ENCODE data around the gene LGALS4.
"Not testable (repeated sequence)": the region's sequence is repeated elsewhere in the genome, so short reads cannot be mapped to it uniquely, and the experiment has no call there.

The LGALS4 gene

DNA sequence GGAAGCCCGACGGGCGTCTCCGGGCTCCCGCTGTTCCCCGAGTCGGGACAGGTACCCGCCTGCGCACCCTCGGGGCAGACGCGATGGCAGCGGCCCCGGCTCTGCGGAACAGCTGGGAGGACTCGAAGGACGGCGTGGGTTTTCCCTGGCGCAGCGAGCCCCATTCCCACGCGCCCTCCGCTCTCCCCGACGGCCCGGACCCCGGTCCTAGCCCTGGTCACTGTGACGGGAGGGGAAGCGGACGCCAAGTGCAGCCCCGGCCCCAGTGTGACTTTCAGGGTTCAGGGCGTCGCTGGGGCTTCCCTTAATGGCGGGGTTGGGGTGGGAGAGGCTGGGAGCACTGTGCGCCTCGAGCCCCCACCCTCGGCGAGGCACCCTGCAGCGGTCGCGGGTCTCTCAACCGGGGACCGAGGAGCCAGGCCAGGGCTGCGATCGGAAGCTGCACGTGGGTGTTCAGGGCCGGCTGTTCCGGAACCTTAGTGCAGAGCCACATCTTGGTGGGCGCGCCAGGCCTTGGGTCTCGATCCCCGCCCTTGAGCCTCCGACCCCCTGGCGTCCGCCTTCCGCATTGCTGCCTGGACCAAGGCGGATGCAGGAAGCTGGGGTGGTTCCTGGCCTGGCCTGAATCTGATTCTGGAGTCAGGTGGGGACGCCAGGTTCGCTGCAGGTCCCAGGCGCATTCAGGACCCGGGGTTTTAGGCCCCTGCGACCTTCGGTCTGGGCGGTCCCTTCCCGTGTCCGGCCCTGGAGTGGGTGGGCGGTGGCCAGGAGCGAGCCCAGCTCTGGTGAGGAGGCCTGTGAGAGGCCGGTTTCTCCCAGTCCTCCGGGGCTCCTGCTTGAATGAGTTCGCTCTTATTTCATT is 20.3 kb downstream of the LGALS4 start:
- Histone ChIP-seq H3K4me1 (ENCODE audit: control insufficient read depth, insufficient read depth, low read length) (no peaks in the 10 kb centered on the region), H3K36me3 (ENCODE audit: control insufficient read depth in 2 of 2, insufficient read depth in 2 of 2, low read length in 2 of 2) (no peaks in the 10 kb centered on the region), H3K27me3 (ENCODE audit: control insufficient read depth in 1 of 2, insufficient read depth in 2 of 2, low read length in 2 of 2) (no peaks in the 10 kb centered on the region), H3K9ac (ENCODE audit: low read length in 2 of 2) (no peak overlapping the region), H3K27ac (ENCODE audit: low read length) (no peak overlapping the region), H3K9me3 (ENCODE audit: control insufficient read depth in 2 of 2, low read length in 2 of 2) (no peaks in the 10 kb centered on the region), H3K4me3 (ENCODE audit: low read length in 2 of 2) (no peak overlapping the region)

DNA sequence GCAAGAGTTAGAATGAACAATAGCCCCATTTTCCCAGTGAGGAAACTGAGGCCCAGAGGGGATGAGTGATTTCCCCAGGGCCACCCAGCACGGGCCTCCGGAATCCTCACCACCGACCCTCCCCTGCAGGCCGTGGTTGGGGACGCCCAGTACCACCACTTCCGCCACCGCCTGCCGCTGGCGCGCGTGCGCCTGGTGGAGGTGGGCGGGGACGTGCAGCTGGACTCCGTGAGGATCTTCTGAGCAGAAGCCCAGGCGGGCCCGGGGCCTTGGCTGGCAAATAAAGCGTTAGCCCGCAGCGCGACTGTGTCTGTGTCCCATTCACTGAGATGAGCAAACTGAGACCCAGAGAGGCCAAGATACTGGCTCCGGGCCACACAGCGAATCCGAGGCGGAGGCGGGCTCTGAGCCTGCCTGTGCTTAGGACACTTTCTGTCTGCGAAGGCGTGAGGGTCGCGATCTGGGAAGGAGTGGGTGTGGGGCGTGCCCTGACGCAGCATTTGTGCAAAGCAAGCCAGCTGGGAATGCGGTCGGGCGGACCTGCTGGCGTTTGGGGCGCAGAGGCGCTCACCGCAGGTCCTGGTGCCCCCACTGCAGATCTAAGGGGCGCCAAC is 21.2 kb downstream of the LGALS4 start:
- H3K4me3 ChIP-seq (ENCODE audit: low read length in 2 of 2); H3K4me1 ChIP-seq (ENCODE audit: control insufficient read depth, insufficient read depth, low read length); H3K27me3 ChIP-seq (ENCODE audit: control insufficient read depth in 1 of 2, insufficient read depth in 2 of 2, low read length in 2 of 2); H3K9me3 ChIP-seq (ENCODE audit: control insufficient read depth in 2 of 2, low read length in 2 of 2); H3K9ac ChIP-seq (ENCODE audit: low read length in 2 of 2); H3K36me3 ChIP-seq (ENCODE audit: control insufficient read depth in 2 of 2, insufficient read depth in 2 of 2, low read length in 2 of 2); H3K27ac ChIP-seq (ENCODE audit: low read length): not testable (repeated sequence)

DNA sequence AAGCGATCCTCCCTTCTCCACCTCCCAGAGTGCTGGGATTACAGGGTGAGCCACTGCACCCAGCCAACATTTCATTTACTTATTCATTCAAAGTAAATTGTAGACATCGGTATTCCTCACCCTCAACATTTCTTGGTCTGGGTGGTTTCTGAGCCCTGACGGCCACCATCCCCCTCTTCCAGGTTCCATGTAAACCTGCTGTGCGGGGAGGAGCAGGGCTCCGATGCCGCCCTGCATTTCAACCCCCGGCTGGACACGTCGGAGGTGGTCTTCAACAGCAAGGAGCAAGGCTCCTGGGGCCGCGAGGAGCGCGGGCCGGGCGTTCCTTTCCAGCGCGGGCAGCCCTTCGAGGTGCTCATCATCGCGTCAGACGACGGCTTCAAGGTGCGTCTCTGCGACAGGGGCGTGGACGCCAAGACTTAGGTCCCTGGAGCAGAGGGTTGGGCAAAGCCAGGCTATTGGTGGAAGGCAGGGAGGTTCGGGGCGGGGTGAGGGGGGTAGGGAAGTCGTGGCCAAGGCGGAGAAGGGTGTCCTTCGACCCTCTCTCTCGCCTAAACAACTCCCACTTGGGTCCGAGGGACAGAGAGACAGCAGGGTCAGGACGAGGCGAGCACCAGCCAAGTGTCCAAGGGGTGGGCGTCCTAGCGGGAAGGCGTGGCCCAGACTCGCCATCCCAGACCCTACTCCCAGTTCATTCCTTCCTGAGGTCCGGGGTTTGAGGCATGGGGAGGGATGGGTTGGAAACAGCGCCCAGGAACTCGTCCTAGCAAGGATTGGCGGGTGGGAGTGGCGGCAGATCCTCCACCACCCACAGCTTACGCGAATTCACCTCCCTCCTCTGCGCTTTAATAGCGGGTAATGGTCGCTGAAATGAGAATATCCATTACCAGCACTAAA is 22.0 kb downstream of the LGALS4 start:
- not testable (repeated sequence) for H3K36me3 ChIP-seq (ENCODE audit: control insufficient read depth in 2 of 2, insufficient read depth in 2 of 2, low read length in 2 of 2); H3K27me3 ChIP-seq (ENCODE audit: control insufficient read depth in 1 of 2, insufficient read depth in 2 of 2, low read length in 2 of 2); H3K4me3 ChIP-seq (ENCODE audit: low read length in 2 of 2); H3K4me1 ChIP-seq (ENCODE audit: control insufficient read depth, insufficient read depth, low read length); H3K9me3 ChIP-seq (ENCODE audit: control insufficient read depth in 2 of 2, low read length in 2 of 2); H3K27ac ChIP-seq (ENCODE audit: low read length); H3K9ac ChIP-seq (ENCODE audit: low read length in 2 of 2)

DNA sequence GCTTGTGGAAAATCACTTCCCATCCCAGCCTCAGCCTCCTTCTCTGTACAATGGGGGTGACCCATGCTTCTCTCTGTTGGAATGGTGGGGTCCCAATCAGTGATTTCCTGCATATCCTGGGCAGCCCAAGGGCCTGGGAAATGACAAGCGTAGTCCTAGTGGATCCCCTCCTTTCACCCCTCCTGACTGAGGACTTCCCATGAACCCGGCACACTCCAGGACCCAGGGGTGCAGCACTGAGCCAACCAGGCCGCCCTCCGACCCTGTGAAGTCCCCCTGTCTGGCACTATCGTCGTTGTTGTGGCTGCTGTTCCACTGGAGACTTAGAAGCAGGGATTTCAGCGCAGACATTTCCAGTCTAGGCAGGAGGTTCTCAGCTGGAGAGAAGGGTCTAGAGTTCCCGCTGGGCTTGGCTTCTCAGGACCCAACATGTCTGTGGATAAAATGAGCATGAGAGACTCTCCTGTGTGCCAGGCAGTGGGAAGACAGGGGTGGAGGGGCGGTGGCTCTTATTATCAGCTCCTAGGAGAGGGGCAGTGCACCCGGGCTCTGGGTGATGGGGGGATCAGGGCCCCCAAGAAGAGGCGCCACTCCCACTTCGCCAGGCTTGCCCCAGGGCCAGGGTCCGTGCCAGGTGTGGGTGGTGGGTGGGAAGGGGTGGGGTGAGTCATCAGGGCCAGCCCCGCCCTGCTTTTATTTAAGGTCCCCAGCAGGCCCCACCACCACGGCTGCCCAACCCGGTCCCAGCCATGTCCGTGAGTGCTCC is 24.1 kb downstream of the LGALS4 start, which contains the start of gene LGALS7B:
LGALS7B (plus strand) TSS at position 723 of the 766 bp plus-strand sequence; CDS start at position 750, 27 bp downstream.
- H3K4me3 ChIP-seq (ENCODE audit: low read length in 2 of 2): no peak within 1 kb of the TSS
- no peaks in the 10 kb centered on the region for H3K27me3 ChIP-seq (ENCODE audit: control insufficient read depth in 1 of 2, insufficient read depth in 2 of 2, low read length in 2 of 2)
- no peak within 1 kb of the TSS for H3K27ac ChIP-seq (ENCODE audit: low read length)
- H3K4me1 ChIP-seq (ENCODE audit: control insufficient read depth, insufficient read depth, low read length): no peaks in the 10 kb centered on the region
- no peak within 1 kb of the TSS for H3K9ac ChIP-seq (ENCODE audit: low read length in 2 of 2)
- H3K36me3 ChIP-seq (ENCODE audit: control insufficient read depth in 2 of 2, insufficient read depth in 2 of 2, low read length in 2 of 2): no peaks in the 10 kb centered on the region
- no peaks in the 10 kb centered on the region for H3K9me3 ChIP-seq (ENCODE audit: control insufficient read depth in 2 of 2, low read length in 2 of 2)

DNA sequence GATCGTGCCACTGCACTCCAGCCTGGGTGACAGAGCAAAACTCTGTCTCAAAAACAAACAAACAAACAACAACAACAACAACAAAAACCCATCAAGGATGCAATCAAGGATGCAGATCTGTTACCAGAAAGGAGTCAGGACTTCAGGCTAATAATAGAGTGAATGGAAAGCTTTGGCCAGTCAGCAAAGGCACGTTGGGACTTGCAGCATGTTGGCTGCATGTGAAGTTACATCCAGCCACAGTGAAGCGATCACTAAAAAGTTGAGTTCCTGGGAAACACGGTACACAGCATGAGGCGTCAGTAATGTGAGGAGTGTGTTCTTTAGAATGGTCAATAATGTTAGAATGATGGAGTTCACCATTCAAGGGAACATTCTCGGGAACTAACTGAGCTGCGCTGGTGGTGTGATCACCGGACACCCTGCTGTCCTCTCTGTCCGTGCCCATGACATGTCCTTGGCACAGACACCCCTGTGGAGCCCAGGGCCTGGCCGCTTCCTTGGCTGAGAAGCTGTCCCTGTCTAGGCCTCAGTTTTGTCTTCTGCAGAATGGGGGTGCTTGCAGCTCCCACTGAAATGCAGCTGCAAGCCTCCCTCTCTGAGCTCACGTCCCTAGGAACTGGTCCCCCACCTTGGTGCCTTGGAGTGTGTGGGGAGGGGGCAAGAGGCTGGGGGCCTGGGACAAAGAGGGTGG is 26.0 kb downstream of the LGALS4 start:
- H3K27me3 ChIP-seq (ENCODE audit: control insufficient read depth in 1 of 2, insufficient read depth in 2 of 2, low read length in 2 of 2): no peaks in the 10 kb centered on the region
- H3K27ac ChIP-seq (ENCODE audit: low read length): no peak overlapping the region
- no peaks in the 10 kb centered on the region for H3K9me3 ChIP-seq (ENCODE audit: control insufficient read depth in 2 of 2, low read length in 2 of 2)
- H3K9ac ChIP-seq (ENCODE audit: low read length in 2 of 2): no peak overlapping the region
- no peaks in the 10 kb centered on the region for H3K4me1 ChIP-seq (ENCODE audit: control insufficient read depth, insufficient read depth, low read length)
- no peaks in the 10 kb centered on the region for H3K36me3 ChIP-seq (ENCODE audit: control insufficient read depth in 2 of 2, insufficient read depth in 2 of 2, low read length in 2 of 2)
- H3K4me3 ChIP-seq (ENCODE audit: low read length in 2 of 2): no peak overlapping the region

DNA sequence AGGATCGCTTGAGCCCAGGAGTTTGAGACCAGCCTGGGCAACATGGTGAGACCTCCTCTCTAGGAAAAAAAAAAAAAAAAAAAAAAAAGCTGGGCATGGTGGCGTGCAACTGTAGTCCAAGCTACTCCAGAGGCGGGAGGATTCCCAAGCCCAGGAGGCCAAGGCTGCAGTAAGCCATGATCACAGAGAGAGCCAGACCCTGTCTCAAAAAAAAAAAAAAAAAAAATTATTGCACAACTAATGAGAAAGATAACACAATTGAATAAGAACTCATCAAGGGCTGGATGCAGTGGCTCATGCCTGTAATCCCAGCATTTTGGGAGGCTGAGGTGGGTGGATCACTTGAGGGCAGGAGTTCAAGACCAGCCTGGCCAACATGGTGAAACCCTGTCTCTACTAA is 26.7 kb downstream of the LGALS4 start:
- H3K9me3 ChIP-seq (ENCODE audit: control insufficient read depth in 2 of 2, low read length in 2 of 2); H3K27me3 ChIP-seq (ENCODE audit: control insufficient read depth in 1 of 2, insufficient read depth in 2 of 2, low read length in 2 of 2); H3K9ac ChIP-seq (ENCODE audit: low read length in 2 of 2); H3K4me3 ChIP-seq (ENCODE audit: low read length in 2 of 2); H3K36me3 ChIP-seq (ENCODE audit: control insufficient read depth in 2 of 2, insufficient read depth in 2 of 2, low read length in 2 of 2); H3K27ac ChIP-seq (ENCODE audit: low read length); H3K4me1 ChIP-seq (ENCODE audit: control insufficient read depth, insufficient read depth, low read length): not testable (repeated sequence)

DNA sequence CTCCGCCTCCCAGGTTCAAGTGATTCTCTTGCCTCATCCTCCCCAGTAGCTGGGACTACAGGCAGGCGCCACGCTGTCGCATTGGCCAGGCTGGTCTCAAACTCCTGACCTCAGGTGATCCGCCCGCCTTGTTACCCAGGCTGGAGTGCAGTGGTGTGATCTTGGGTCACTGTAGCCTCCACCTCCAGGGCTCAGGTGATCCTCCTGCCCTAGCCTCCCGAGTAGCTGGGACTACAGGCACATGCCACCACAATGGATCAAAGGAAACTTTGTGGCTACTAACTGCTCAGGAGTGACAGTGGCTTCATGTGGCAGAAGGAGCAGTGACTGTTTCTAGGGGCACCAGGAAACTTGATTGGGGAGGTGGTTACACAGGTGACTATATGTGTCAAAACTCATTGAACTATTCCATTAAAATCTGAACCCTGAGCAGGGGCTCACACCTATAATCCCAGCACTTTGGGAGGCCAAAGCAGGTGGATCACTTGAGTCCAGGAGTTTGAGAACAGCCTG is 27.5 kb downstream of the LGALS4 start:
- H3K36me3 ChIP-seq (ENCODE audit: control insufficient read depth in 2 of 2, insufficient read depth in 2 of 2, low read length in 2 of 2): no peaks in the 10 kb centered on the region
- no peak overlapping the region for H3K4me3 ChIP-seq (ENCODE audit: low read length in 2 of 2)
- no peak overlapping the region for H3K9ac ChIP-seq (ENCODE audit: low read length in 2 of 2)
- H3K4me1 ChIP-seq (ENCODE audit: control insufficient read depth, insufficient read depth, low read length): no peaks in the 10 kb centered on the region
- H3K9me3 ChIP-seq (ENCODE audit: control insufficient read depth in 2 of 2, low read length in 2 of 2): no peaks in the 10 kb centered on the region
- H3K27me3 ChIP-seq (ENCODE audit: control insufficient read depth in 1 of 2, insufficient read depth in 2 of 2, low read length in 2 of 2): peaks cover 0 to 4% of the 10 kb centered on the region in 2 donors
- no peak overlapping the region for H3K27ac ChIP-seq (ENCODE audit: low read length)

DNA sequence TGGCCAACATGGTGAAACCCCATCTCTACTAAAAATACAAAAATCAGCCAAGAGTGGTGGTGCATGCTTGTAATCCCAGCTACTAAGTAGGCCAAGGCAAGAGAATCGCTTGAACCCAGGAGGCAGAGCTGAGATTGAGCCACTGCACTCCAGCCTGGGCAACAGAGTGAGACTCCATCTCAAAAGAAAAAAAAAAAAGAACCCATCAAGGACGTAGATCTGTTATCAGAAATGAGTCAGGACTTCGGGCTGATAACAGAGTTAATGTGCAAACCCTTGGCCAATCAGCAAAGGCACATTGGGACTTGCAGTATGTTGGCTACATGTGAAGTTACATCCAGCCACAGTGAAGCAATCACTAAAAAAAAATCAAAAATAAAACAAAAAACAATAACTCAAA is 28.5 kb downstream of the LGALS4 start:
- no peaks in the 10 kb centered on the region for H3K9me3 ChIP-seq (ENCODE audit: control insufficient read depth in 2 of 2, low read length in 2 of 2)
- H3K27me3 ChIP-seq (ENCODE audit: control insufficient read depth in 1 of 2, insufficient read depth in 2 of 2, low read length in 2 of 2): peaks cover 0 to 4% of the 10 kb centered on the region in 2 donors
- H3K36me3 ChIP-seq (ENCODE audit: control insufficient read depth in 2 of 2, insufficient read depth in 2 of 2, low read length in 2 of 2): no peaks in the 10 kb centered on the region
- H3K9ac ChIP-seq (ENCODE audit: low read length in 2 of 2): no peak overlapping the region
- no peaks in the 10 kb centered on the region for H3K4me1 ChIP-seq (ENCODE audit: control insufficient read depth, insufficient read depth, low read length)
- no peak overlapping the region for H3K4me3 ChIP-seq (ENCODE audit: low read length in 2 of 2)
- no peak overlapping the region for H3K27ac ChIP-seq (ENCODE audit: low read length)

DNA sequence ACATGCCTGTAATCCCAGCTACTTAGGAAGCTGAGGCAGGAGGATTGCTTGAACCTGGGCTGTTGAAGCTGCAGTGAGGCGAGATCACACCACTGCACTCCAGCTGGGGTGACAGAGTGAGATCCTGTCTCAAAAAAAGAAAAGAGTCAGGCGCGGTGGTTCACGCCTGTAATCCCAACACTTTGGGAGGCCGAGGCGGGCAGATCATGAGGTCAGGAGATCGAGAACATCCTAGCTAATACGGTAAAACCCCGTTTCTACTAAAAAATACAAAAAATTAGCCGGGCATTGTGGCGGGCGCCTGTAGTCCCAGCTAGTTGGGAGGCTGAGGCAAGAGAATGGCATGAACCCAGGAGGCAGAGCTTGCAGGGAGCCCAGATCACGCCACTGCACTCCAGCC is 30.5 kb downstream of the LGALS4 start:
- H3K36me3 ChIP-seq (ENCODE audit: control insufficient read depth in 2 of 2, insufficient read depth in 2 of 2, low read length in 2 of 2); H3K9ac ChIP-seq (ENCODE audit: low read length in 2 of 2); H3K4me3 ChIP-seq (ENCODE audit: low read length in 2 of 2); H3K27me3 ChIP-seq (ENCODE audit: control insufficient read depth in 1 of 2, insufficient read depth in 2 of 2, low read length in 2 of 2); H3K9me3 ChIP-seq (ENCODE audit: control insufficient read depth in 2 of 2, low read length in 2 of 2); H3K4me1 ChIP-seq (ENCODE audit: control insufficient read depth, insufficient read depth, low read length); H3K27ac ChIP-seq (ENCODE audit: low read length): not testable (repeated sequence)

Measured in stomach smooth muscle (tissue), 2 donors.